HG02642 (cell line): Measurements from ENCODE around the gene FRG2C.
"Not testable (repeated sequence)": the region's sequence is repeated elsewhere in the genome, so short reads cannot be mapped to it uniquely, and the experiment has no call there.

ENCODE experiments used
- ATAC-seq: cut with Tn5 transposase; IDR thresholded peaks from one replicate; pipeline ENCODE4 v1.9.1; 2021; ENCODE audit warnings: mild to moderate bottlenecking; ENCODE audit not compliant: unreplicated experiment, poor library complexity

Gene FRG2C

GRCh38 chr3:75664028-75664427 lies at the start of gene FRG2C:
FRG2C (plus strand) TSS chr3:75664328; CDS start chr3:75664380, 52 bp downstream.
- not testable (repeated sequence) for ATAC-seq

GRCh38 chr3:75618666-75619305 lies 45.3 kb upstream of the FRG2C start:
- not testable (repeated sequence) for ATAC-seq

- not testable (repeated sequence) for ATAC-seq
Observed at GRCh38 chr3:75619481-75620031, 44.6 kb upstream of the FRG2C start.

GRCh38 chr3:75621772-75622171 lies 42.4 kb upstream of the FRG2C start:
- ATAC-seq, result not testable (repeated sequence)

GRCh38 chr3:75623656-75624055 lies 40.5 kb upstream of the FRG2C start:
- not testable (repeated sequence) for ATAC-seq

- ATAC-seq, result not testable (repeated sequence)
Observed at GRCh38 chr3:75630887-75631535, 33.1 kb upstream of the FRG2C start.

- no peak for ATAC-seq
Observed at GRCh38 chr3:75631541-75631940, 32.6 kb upstream of the FRG2C start.

GRCh38 chr3:75638947-75639346 lies 25.2 kb upstream of the FRG2C start:
- not testable (repeated sequence) for ATAC-seq

GRCh38 chr3:75641107-75641517 lies 23.0 kb upstream of the FRG2C start:
- ATAC-seq, result not testable (repeated sequence)

- ATAC-seq, result not testable (repeated sequence)
Observed at GRCh38 chr3:75643031-75643800, 20.9 kb upstream of the FRG2C start.

GRCh38 chr3:75645548-75645947 lies 18.6 kb upstream of the FRG2C start:
- ATAC-seq, result not testable (repeated sequence)

- no peak for ATAC-seq
Observed at GRCh38 chr3:75650191-75650590, 13.9 kb upstream of the FRG2C start.

GRCh38 chr3:75655101-75655904 lies 8.8 kb upstream of the FRG2C start:
- ATAC-seq, result not testable (repeated sequence)

- not testable (repeated sequence) for ATAC-seq
Observed at GRCh38 chr3:75655956-75656355, 8.2 kb upstream of the FRG2C start.

- ATAC-seq, result not testable (repeated sequence)
Observed at GRCh38 chr3:75658411-75659107, 5.6 kb upstream of the FRG2C start.

GRCh38 chr3:75659108-75659433 lies 5.1 kb upstream of the FRG2C start:
- not testable (repeated sequence) for ATAC-seq

- not testable (repeated sequence) for ATAC-seq
Observed at GRCh38 chr3:75665626-75666025, 1.5 kb downstream of the FRG2C start.

- not testable (repeated sequence) for ATAC-seq
Observed at GRCh38 chr3:75667757-75668701, 3.9 kb downstream of the FRG2C start.
